ENCODE measurements around the gene MVB12B.

DNA sequence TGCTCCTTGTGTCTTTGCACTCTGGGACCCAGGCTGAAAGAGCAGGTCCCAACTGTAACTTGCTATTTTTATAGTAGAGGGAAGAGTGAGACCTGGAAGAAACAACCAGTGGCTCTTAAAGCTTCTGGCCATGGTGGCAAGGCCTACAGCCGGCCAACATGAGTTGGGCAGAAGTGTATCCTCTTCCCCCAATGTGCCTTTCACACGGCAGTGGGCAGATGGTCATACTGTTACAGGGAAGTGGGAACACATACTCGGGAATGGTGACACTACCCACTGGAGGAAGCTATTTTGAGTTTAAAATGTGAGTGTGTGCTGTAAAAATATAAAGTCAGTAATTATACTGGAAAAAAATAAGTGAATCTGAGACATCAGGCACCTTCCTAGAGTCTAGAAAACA lies 116.0 kb downstream of the MVB12B start:
- no peak for TF ChIP-seq CTCF (conservative IDR thresholded peaks at IDR 0.05; ENCODE audit: low read length)
- TF ChIP-seq EZH2phosphoT487 (IDR thresholded peaks at IDR 0.05; ENCODE audit: borderline replicate concordance), result no peak

All from Loucy (cell line).